H7 (cell line): ENCODE measurements around the gene CEP350. TPM values are rescaled to one million over a fixed set of nuclear protein-coding genes. Genes with fewer than 3 reads are reported as not detected.
"Not testable (repeated sequence)": the region's sequence is repeated elsewhere in the genome, so short reads cannot be mapped to it uniquely, and the experiment has no call there.

ENCODE experiments used
- DNase-seq: peaks from one replicate; pipeline ENCODE4 v3.0.0; 2012
- H3K27me3 ChIP-seq: 2 replicates; pipeline ENCODE4 v1.6.0; 2011; ENCODE audit warnings: mild to moderate bottlenecking, low read length; ENCODE audit not compliant: control insufficient read depth, insufficient read depth
- H3K36me3 ChIP-seq: replicated peaks from 2 replicates; pipeline ENCODE4 v1.5.1; 2011; ENCODE audit warnings: low read length; ENCODE audit not compliant: control insufficient read depth, insufficient read depth
- H3K4me3 ChIP-seq: 2 replicates; pipeline ENCODE4 v1.5.1; 2011; ENCODE audit warnings: low read depth, mild to moderate bottlenecking, control low read depth, low read length, moderate library complexity; ENCODE audit not compliant: insufficient read depth
- total RNA-seq: library from RNA; depleted of rRNA; stranded (reverse); fragments of >200 nt; shearing (Covaris generic); gene quantifications from 2 replicates; pipeline ENCODE4 v1.2.3, GENCODE V29; 2014

CEP350 gene
- total RNA-seq, 1 experiment from 2014 or later = 22.2 TPM

- no peak for DNase-seq
These were observed 165.2 kb downstream of the CEP350 start for GRCh38 chr1:180119837-180120236.

GRCh38 chr1:180123463-180123936, 168.9 kb downstream of the CEP350 start:
- H3K36me3 ChIP-seq = no peaks in the 10 kb centered on the region
- no peaks in the 10 kb centered on the region for H3K27me3 ChIP-seq
- H3K4me3 ChIP-seq = no peak overlapping the region
- DNase-seq = no peak

More at GRCh38 chr1:180119837-180120236, 165.2 kb downstream of the CEP350 start:
- no peak overlapping the region for H3K4me3 ChIP-seq
- H3K27me3 ChIP-seq = no peaks in the 10 kb centered on the region
- no peaks in the 10 kb centered on the region for H3K36me3 ChIP-seq

GRCh38 chr1:180130651-180131050, 176.0 kb downstream of the CEP350 start:
- Histone ChIP-seq H3K4me3 (no peak overlapping the region), H3K36me3 (no peaks in the 10 kb centered on the region), H3K27me3 (no peaks in the 10 kb centered on the region)
- DNase-seq = no peak

- no peaks in the 10 kb centered on the region for H3K27me3 ChIP-seq
- no peaks in the 10 kb centered on the region for H3K36me3 ChIP-seq
- no peak for DNase-seq
- H3K4me3 ChIP-seq = no peak overlapping the region
These were observed 176.9 kb downstream of the CEP350 start for GRCh38 chr1:180131510-180131909.

- H3K36me3 ChIP-seq = no peaks in the 10 kb centered on the region
- no peak for DNase-seq
- H3K4me3 ChIP-seq = no peak overlapping the region
- H3K27me3 ChIP-seq = no peaks in the 10 kb centered on the region
These were observed 178.6 kb downstream of the CEP350 start for GRCh38 chr1:180133193-180133592.

- H3K36me3 ChIP-seq, DNase-seq, H3K27me3 ChIP-seq, H3K4me3 ChIP-seq: not testable (repeated sequence)
These were observed 179.1 kb downstream of the CEP350 start for GRCh38 chr1:180133688-180134087.

GRCh38 chr1:180135535-180135934, 180.9 kb downstream of the CEP350 start:
- no peaks in the 10 kb centered on the region for H3K36me3 ChIP-seq
- no peaks in the 10 kb centered on the region for H3K27me3 ChIP-seq

GRCh38 chr1:180136331-180136967, 181.8 kb downstream of the CEP350 start:
- Histone ChIP-seq H3K4me3 (no peak overlapping the region), H3K27me3 (no peaks in the 10 kb centered on the region), H3K36me3 (no peaks in the 10 kb centered on the region)
- DNase-seq = no peak

More at GRCh38 chr1:180135535-180135934, 180.9 kb downstream of the CEP350 start:
- DNase-seq = no peak
- H3K4me3 ChIP-seq = no peak overlapping the region

- Histone ChIP-seq H3K36me3 (no peaks in the 10 kb centered on the region), H3K27me3 (no peaks in the 10 kb centered on the region), H3K4me3 (no peak overlapping the region)
- DNase-seq = no peak
These were observed 182.4 kb downstream of the CEP350 start for GRCh38 chr1:180136968-180137356.

GRCh38 chr1:180137776-180138175, 183.2 kb downstream of the CEP350 start:
- Histone ChIP-seq H3K4me3 (no peak overlapping the region), H3K27me3 (no peaks in the 10 kb centered on the region), H3K36me3 (no peaks in the 10 kb centered on the region)
- no peak for DNase-seq

GRCh38 chr1:180141381-180141934, 186.8 kb downstream of the CEP350 start:
- H3K27me3 ChIP-seq = no peaks in the 10 kb centered on the region
- H3K4me3 ChIP-seq = no peak overlapping the region
- DNase-seq = no peak
- H3K36me3 ChIP-seq = no peaks in the 10 kb centered on the region

- no peak for DNase-seq
These were observed 188.7 kb downstream of the CEP350 start for GRCh38 chr1:180143359-180143758.

GRCh38 chr1:180144659-180145357, 190.2 kb downstream of the CEP350 start:
- no peak for DNase-seq
- H3K27me3 ChIP-seq = no peaks in the 10 kb centered on the region; the same call in 1 of the 2 replicates
- no peak overlapping the region for H3K4me3 ChIP-seq
- H3K36me3 ChIP-seq = no peaks in the 10 kb centered on the region

More at GRCh38 chr1:180143359-180143758, 188.7 kb downstream of the CEP350 start:
- no peaks in the 10 kb centered on the region for H3K36me3 ChIP-seq
- H3K4me3 ChIP-seq = no peak overlapping the region
- H3K27me3 ChIP-seq = no peaks in the 10 kb centered on the region

GRCh38 chr1:180145446-180145845, 190.8 kb downstream of the CEP350 start:
- no peaks in the 10 kb centered on the region for H3K36me3 ChIP-seq
- no peak for DNase-seq
- H3K27me3 ChIP-seq = no peaks in the 10 kb centered on the region; the same call in 1 of the 2 replicates

GRCh38 chr1:180150982-180151381, 196.4 kb downstream of the CEP350 start:
- Histone ChIP-seq H3K36me3 (no peaks in the 10 kb centered on the region), H3K27me3 (peaks cover 16% of the 10 kb centered on the region; the same call in 1 of the 2 replicates), H3K4me3 (no peak overlapping the region)
- no peak for DNase-seq

More at GRCh38 chr1:180145446-180145845, 190.8 kb downstream of the CEP350 start:
- no peak overlapping the region for H3K4me3 ChIP-seq
